ENCODE measurements around the gene P4HTM.

The P4HTM gene

DNA sequence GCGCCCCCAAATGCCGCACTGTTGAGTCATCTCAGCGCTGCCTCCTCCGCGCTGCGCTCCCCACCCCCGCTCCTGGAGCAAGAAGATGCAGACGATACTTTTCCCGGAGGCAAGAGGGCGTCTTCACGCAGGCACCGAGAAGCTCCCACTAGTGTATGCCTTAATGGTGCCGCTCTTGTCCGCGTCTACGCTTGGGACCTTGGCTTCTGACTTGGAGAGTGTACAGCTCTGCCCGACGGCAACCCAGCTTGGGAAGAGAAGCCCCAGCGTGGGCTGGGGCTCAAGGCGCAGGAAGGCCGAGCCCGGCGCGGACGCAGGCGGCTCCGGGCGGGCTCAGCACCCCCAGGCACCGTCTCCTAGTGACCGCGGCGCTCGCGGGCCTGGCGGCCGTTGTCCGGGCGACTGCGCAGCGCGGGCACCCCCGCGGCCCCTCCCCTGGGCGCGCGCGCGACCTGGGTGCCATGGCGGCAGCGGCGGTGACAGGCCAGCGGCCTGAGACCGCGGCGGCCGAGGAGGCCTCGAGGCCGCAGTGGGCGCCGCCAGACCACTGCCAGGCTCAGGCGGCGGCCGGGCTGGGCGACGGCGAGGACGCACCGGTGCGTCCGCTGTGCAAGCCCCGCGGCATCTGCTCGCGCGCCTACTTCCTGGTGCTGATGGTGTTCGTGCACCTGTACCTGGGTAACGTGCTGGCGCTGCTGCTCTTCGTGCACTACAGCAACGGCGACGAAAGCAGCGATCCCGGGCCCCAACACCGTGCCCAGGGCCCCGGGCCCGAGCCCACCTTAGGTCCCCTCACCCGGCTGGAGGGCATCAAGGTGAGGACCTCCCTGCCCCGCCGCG is at the start of gene P4HTM:
Gene P4HTM (plus strand): TSS at position 446 of the 840 bp plus-strand sequence. CDS start 16 bp downstream, at position 462.
- no peak for DNase-seq (ENCODE audit: low read depth)
- peak; percentile 50 for TF ChIP-seq CTCF (IDR thresholded peaks at IDR 0.05; ENCODE audit: control insufficient read depth, extremely low read depth, insufficient read depth)
- peak within 1 kb of the TSS; percentile 68 for H3K4me3 ChIP-seq (ENCODE audit: low read depth, low read length)

DNA sequence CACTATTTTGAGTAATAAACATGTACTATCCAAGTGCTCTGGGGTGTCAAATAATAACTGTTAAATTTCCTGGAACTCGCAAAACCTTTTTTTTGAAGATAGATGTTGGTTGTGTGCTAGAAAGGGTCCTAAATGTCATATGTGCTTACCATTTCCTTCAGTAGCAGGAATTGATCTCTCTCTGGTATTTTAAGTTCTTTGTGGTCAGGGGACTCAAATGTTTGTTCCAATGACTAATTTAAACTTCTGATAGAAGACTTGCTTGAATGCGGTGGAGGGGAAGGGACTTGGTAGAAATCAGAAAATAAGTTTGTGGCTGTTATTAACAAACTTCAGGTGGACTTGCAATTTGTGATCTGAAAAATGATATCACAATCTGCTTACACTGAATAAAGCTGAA is 44.6 kb upstream of the P4HTM start:
- no peak for TF ChIP-seq CTCF (IDR thresholded peaks at IDR 0.05; ENCODE audit: control insufficient read depth, extremely low read depth, insufficient read depth)
- DNase-seq (ENCODE audit: low read depth), result no peak
- H3K4me3 ChIP-seq (ENCODE audit: low read depth, low read length), result no peak overlapping the region

DNA sequence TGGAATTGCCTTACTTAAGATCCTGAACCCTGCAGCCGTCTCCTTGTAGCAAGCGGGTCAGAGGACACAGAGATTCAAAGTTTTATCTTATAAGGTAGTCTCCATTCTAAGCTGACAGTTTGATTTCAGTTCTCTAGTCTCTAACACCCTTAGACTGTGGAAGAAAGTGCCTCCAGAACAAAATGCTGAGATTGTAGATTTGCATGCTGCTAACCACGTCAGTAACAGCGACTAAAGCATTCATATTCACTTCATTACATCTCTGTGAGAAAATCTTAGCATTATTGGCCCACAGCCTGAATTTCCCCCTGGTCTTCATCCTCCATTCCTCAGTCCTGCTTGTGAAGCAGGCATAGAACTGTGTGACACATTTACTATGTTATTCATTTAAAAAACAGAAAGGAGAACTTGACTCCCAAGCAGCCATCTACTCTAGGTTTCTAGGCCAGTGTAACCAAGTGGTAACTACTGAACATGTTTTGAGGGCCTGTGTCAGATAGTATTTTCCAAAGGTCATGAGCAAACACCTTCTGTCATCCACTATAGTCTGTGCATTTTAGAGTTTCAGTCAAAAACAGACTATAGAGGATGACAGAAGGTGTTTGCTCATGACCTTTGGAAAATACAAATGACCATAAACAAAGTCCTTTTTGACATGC is 44.0 kb upstream of the P4HTM start:
- TF ChIP-seq CTCF (IDR thresholded peaks at IDR 0.05; ENCODE audit: control insufficient read depth, extremely low read depth, insufficient read depth), result no peak
- H3K4me3 ChIP-seq (ENCODE audit: low read depth, low read length), result no peak overlapping the region
- DNase-seq (ENCODE audit: low read depth), result no peak

DNA sequence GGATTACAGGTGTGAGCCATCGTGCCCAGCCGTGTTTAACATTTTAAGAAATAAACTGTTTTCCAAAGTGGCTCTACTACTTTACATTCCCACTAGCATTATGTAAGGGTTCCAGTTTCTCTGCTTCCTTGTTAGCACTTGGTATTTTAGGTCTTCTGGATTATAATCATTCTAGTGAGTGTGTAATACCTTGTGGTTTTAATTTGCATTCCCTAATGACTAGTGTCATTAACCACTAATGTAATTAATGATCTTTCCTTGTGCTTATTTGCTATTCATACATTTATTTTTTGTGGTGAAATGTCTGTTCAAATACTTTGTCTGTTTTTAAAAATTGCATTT is 40.7 kb upstream of the P4HTM start:
- no peak overlapping the region for H3K4me3 ChIP-seq (ENCODE audit: low read depth, low read length)
- TF ChIP-seq CTCF (IDR thresholded peaks at IDR 0.05; ENCODE audit: control insufficient read depth, extremely low read depth, insufficient read depth), result no peak
- DNase-seq (ENCODE audit: low read depth), result no peak

DNA sequence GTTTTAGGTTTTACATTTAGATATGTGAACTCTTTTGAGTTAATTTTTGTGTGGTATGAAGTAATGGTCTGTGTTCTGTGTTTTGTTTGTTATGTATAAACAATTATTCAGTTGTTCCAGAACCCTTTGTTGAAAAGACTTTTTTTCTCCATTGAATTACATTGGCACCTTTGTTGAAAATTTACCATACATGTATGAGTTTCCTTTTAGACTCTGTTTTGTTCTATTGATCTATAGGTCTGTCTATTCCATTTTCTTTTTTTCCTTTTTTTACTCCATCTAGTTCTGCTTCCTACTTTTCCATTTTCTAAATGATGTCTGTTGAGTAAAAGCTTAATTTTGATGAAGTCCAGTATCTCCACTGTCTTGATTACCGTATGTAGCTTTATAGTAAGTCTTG is 40.0 kb upstream of the P4HTM start:
- no peak overlapping the region for H3K4me3 ChIP-seq (ENCODE audit: low read depth, low read length)
- no peak for TF ChIP-seq CTCF (IDR thresholded peaks at IDR 0.05; ENCODE audit: control insufficient read depth, extremely low read depth, insufficient read depth)
- DNase-seq (ENCODE audit: low read depth), result no peak

DNA sequence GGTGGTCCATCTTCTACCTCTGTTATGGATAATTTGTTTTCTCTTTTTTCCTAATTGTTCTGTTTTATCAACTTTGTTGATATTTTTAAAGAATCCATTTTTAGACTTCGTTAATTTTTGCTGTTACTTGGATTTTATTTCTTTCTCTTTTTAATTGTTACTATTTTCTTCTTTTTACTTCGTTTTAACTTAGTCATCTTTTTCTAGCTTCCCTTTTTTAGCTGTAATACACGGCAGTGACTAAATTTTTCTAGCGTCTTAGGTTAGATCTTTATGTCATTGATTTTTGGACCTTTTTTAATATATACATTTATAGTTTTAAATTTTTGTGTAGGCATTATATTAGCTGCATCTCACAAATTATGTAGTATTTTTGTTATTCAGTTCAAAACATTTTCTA is 38.3 kb upstream of the P4HTM start:
- no peak for DNase-seq (ENCODE audit: low read depth)
- TF ChIP-seq CTCF (IDR thresholded peaks at IDR 0.05; ENCODE audit: control insufficient read depth, extremely low read depth, insufficient read depth), result no peak
- H3K4me3 ChIP-seq (ENCODE audit: low read depth, low read length), result no peak overlapping the region

Data from LNCaP clone FGC (cell line).